T47D (cell line): ENCODE measurements around the gene FAM9C.
"Not testable (repeated sequence)": the region's sequence is repeated elsewhere in the genome, so short reads cannot be mapped to it uniquely, and the experiment has no call there.

Experiments
- DNase-seq, 2 experiments: peaks; one replicate each; pipeline versions ENCODE4 v3.0.0 to v3.0.0-alpha.2; 2011 to 2012; ENCODE audit warnings: low read depth in 1 of 2, low spot score in 1 of 2
- JUND ChIP-seq: IDR thresholded peaks from 2 replicates; pipeline ENCODE4 v1.6.1; 2012; ENCODE audit warnings: low read depth
- in situ Hi-C: cut with HindIII; loops from 2 replicates; pipeline ENCODE4 v1.10.0; 2016; ENCODE audit warnings: low sequenced_read_pairs, low pct_unique_long_range_greater_than_20kb

The FAM9C gene

DNA sequence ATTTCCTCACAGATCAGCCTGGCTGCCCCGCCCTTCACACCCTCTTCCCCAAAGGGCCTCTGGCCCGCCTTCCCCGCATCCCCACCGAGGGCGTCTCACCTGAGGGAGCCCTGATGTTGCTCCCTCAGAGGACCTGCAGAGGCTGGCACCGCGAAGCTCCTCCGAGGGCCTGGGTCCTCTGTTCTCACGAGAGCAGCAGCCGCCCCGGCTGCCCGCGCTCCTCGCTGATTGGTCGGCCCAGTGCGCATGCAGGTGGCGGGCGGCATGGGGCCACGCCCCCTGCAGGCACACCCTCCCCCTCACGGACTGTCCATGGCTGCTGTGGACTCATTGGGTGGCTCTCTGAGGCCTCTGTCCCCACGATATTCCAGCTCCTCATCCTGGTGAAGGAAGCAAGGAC is at the start of gene FAM9C:
Gene FAM9C, minus strand, starts transcription at position 180 of the 400 bp plus-strand sequence. CDS start 831 bp downstream, outside the sequence.
- TF ChIP-seq JUND = no peak
- in situ Hi-C loops = no loop called here

DNA sequence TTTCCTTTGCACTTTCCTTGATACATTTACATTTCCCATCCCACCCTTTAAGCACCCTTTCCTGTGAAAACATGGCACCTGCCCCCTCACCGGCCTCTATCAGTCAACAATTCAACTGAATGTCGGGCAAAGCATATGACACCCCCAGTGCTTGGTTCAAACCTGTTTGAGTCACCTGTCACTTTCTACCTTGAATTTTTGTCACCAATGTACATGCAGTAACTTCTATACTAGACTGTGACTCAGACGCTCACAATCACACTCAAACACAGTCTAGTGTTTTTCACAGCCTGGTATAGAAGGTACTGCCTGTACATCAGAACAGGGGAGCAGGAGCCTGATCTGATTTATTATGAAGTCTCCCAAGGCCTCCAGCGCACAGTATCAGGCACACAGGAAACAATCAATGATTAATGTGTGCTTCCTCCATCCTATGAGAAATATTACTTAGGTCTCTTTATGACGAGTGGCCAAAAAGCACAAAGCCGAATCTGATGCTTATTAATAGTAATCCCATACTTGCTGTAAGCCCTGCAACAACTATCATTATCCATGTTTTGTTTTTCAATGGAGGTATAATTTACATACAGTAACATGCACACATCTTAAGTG is 49.2 kb upstream of the FAM9C start:
- in situ Hi-C loops = no loop called here
- no peak for TF ChIP-seq JUND
- DNase-seq = no peak

More for the DNA sequence above, at the start of gene FAM9C:
- no peak for DNase-seq

DNA sequence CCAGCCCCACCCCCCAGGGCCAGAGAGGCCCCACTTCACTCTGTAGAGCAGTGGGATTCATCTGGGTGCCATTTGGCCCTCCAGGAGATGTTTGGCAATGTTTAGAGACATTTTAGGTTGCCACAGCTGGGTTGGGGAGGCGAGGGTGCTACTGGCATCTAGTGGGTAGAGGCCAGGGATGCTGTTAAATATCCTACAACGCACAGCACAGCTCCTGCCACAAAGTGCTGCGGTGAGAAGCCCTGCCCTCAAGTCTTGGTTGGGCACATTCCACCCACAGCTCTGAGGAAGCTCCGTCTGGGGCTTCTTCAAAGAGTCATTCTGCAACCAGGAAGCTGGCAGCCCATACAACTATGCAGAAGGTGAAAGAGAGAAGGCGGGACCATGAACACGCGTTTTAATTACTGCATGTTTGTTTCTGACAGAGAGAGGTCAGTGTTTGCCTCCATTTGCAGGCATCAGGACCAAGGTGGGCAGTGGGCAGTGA is 48.1 kb upstream of the FAM9C start:
- DNase-seq = no peak
- TF ChIP-seq JUND = no peak
- in situ Hi-C loops = no loop called here

DNA sequence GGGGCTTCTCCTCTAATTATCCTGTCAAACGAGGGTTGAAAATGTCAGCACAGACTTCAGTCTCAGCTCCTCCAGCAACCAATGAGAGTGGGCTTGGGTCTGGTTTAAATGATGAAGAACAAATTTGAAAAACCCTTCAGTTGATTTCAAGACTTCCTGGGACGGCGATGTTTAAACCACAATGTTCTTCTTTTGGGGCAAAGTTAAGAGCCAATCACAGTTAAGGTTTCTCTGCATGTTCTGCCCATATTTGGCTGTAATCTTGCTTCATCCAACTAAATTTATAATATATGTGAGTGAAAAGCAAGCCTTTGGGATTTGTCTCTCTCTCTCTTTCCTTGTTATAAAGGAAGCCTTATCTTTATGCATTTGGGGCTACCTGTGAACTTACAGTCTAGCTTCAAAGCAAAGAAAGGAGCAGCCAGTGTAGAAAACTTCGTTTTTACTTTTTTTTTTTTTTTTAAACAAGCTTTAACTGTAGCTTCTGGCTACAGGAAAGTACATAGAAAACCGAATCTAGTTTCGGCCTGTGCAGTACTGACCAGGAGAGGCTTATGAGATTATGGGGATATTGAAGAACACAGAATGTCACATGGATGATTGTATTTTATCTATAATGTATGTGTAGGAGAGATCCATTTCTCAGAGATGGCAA is 46.8 kb upstream of the FAM9C start:
- TF ChIP-seq JUND = no peak
- in situ Hi-C loops = no loop called here
- DNase-seq = no peak

DNA sequence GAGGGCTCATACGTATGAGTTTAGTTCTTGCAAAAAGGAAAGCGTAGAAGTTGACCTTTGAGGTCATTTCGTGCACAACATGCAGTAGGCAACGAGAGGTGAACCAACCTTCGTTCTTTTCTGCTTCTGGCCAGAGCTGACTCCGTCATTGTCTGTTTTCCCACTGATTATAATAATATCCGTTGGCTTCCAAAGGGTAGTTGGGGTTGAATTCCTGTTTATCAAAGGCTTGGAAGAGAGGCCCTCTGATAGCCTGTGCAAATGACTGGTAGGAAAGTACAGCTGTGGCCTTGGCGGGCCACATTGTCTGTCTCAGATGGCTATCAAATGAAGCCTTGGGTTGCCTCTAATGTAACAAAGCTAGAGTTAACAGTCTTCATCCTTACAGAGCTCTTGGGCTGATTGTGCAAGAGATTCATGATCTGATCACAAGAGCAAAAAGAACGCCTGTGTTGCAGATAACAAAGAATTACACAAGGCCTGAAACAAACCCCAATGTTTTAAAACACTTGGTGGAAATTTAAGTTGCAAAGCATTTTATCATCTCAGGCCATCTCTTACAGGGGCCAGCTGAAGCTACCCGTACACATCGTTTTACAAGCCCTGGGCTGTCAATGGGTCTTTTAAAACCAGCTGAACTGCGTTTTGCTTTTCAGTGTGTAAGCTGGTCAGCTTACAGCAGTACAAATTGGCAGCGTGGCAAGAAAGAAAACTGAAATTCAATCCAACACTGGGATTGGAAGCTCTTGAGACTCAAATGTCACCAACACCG is 46.1 kb upstream of the FAM9C start:
- no peak for TF ChIP-seq JUND
- in situ Hi-C loops = no loop called here
- no peak for DNase-seq

DNA sequence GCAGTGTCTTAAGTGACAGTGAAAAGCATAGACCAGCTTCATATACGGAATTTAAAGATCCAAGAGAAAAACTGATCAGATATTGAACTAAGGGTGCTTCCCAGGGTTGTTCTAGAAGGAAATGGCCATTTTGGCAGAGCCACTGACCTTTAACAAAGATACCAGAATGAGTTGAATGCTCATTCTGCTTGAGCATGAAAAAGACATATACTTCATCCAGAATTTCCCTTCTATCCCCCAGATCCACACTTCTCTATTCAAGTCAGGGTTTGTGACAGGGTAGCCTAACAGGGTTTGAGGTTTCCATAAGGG is 45.6 kb upstream of the FAM9C start:
- TF ChIP-seq JUND = no peak
- in situ Hi-C loops = no loop called here
- no peak for DNase-seq

DNA sequence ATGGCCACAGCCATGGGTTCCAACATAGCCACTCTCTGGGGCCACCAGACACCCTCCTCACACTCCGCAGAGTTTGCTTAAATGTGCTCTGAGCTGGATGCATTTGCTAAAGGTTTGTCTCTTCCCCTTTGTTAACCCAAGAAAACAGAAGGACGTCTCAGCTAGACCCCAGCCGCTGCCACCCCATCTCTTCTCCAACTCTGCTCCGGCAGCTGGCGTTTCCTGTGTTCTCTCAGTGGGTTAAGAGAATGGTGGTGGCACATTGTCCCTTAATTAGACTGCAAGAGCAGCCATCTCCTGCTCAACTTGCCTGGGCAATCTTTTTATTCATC is 43.7 kb upstream of the FAM9C start:
- no peak for TF ChIP-seq JUND
- DNase-seq = no peak
- in situ Hi-C loops = no loop called here

DNA sequence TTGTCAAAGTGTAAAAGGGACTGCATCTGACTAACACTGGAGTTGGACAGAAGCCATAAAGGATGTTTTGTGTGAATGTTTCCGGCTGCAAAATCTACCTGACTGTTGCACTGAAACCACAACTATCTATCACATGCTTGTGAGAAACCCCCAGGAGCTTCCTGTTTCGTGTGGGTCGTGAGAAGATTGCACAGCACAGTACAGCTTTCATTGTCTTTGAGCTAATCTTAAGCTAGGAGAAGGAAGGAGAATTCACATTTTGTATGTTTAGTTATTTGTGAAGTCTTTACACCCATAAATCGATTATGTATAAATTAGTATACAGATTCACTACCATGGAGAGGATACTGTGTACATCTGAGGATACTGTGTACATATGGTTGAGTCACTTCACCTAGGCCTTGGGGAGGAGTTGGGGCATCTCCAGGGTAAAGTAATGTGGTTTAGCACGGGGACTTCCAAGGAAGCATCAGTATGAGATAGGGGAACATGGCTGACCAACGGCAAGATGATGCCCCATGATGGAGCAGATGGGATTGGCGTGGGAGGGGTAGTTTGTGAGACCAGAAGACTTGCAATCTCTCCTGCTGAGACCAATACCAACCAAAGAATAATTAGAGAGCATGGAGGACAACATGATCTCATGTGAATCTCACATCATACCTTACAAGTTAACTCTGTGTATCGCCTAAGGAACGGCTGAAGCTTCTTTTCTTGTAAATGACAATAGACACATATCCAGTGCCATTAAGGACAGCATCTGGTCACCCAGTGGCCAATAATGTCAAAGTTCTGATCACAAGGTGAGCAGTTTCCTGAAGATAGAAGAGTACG is 43.1 kb upstream of the FAM9C start:
- in situ Hi-C loops = no loop called here

DNA sequence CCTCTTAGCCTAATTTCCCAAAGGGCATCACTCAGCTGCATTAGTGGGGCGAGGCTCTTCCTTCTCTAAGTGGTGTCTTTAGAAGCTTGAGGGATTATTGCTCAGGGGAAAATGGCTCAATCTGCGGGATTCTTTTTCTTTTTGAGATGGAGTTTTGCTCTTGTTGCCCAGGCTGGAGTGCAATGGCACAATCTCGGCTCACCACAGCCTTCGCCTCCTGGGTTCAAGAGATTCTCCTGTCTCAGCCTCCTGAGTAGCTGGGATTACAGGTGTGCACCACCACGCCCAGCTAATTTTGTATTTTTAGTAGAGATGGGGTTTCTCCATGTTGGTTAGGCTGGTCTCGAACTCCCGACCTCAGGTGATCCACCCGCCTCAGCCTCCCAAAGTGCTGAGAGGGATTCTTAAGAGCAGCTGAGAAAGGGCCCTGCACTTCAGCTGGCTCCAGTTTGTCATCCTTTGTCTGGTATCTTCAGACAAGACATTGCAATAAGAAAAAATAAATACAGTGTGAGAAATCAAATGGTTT is 42.4 kb upstream of the FAM9C start:
- DNase-seq, in situ Hi-C loops: not testable (repeated sequence)

More for the DNA sequence above, 43.1 kb upstream of the FAM9C start:
- no peak for TF ChIP-seq JUND
- DNase-seq = no peak

DNA sequence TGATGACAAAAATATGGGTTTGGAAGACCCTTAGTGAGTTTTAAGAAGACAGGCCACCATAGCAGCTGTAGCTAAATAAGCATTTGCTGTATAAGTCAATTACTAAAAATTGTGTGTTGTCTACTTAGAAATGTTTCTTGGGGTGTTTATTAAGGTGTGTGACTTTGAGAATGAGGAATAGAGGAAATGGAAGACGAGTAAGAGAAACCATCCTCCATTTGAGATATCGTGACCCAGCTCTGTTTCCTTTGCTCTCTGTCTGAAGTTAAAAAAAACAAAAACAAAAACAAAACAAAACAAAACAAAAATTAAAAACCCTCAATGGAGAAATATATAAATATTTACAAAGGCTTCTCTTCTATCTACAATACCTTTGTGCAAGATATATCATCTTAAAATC is 41.7 kb upstream of the FAM9C start:
- in situ Hi-C loops = no loop called here
- no peak for TF ChIP-seq JUND
- DNase-seq = no peak

DNA sequence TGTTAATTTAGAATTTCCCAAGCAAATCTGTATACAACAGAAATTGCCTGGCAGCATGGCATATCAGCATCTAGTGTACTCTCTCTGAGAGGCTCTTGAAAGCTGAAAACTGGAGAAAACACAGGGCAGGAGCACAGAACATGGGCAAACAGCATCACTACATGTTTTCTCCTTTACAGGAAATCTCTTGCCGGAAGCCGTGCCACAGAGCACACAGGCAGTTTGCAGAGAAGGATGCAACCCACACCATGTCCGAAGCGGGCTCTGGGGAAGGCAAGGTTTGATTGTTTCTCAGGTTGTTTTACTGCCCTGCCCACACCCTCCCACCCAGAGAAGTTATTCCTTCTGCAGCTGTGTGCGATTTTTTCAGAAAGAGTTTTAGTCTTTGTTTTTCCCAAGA is 41.1 kb upstream of the FAM9C start:
- in situ Hi-C loops = no loop called here
- DNase-seq = no peak
- no peak for TF ChIP-seq JUND

DNA sequence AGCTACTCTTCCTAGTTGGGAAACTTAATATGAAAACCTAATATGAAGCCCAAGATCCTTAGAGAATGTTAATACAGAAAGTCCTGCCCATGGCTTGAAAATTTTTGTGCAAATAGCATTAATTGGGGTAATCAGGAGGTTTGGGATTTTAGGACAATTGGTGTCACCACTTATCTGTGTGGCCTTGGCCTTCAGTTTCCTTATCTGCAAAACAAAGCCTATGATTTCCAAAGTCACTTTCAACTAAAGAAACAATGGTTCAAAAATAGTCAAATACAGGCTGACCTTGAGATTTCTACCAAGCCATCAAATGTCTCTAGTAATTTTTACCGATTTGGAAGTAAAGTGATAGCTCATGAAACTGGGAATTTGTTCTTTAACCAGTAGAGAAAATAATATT is 40.2 kb upstream of the FAM9C start:
- no peak for DNase-seq
- TF ChIP-seq JUND = no peak
- in situ Hi-C loops = no loop called here

DNA sequence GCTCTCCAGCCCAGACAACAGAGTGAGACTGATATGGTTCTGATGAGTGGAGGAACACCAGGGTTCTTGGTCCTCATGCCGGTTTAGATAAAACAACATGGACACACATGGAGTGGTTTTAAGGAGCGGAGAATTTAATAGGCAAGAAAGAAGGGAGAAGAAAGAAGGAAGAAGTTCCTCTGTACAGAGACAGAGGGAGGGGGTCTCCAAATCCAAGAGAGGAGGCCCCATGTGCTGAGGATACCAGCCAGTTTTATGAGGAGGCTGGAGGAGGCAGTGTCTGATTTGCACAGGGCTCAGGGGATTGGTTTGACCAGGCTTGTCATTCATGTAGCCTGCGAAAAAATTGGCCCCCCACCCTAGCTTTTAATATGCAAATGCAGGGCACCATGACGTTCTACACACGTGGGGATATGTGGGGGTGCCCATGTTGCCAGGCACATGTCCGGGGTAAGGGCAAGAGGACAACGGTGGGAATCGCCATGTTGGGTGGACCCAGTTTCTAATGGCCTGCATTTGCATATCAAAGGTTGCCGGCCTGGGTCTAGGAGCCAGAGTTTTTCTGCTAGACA is 39.4 kb upstream of the FAM9C start:
- DNase-seq, in situ Hi-C loops: not testable (repeated sequence)
